SK-N-MC (cell line): Measurements from ENCODE around the gene PTPN14.

Source experiments
- EZH2 ChIP-seq: fragments of 200-600 bp; sonication (generic); IDR thresholded peaks from one replicate; pipeline ENCODE4 v1.6.1; 2017; ENCODE audit warnings: antibody characterized with exemption
- FOXP2 ChIP-seq: optimal IDR thresholded peaks from 2 replicates; pipeline ENCODE3; 2011; ENCODE audit warnings: mild to moderate bottlenecking, moderate library complexity; ENCODE audit not compliant: insufficient read depth; ENCODE audit errors: extremely low read length, control extremely low read depth
- POLR2AphosphoS5 ChIP-seq: IDR thresholded peaks from 2 replicates; pipeline ENCODE4 v1.6.1; 2012; ENCODE audit warnings: mild to moderate bottlenecking, low read depth, low read length, borderline replicate concordance

GRCh38 chr1:214386747-214387146 is 164.7 kb downstream of the PTPN14 start:
- TF ChIP-seq POLR2AphosphoS5: no peak
- TF ChIP-seq FOXP2: no peak
- no peak for TF ChIP-seq EZH2
